ENCODE measurements around the gene COX4I1. TPM values are rescaled to one million over a fixed set of nuclear protein-coding genes. Genes with fewer than 3 reads are reported as not detected.

COX4I1 gene
- total RNA-seq, 1 experiment from 2014 or later = 506 TPM

DNA sequence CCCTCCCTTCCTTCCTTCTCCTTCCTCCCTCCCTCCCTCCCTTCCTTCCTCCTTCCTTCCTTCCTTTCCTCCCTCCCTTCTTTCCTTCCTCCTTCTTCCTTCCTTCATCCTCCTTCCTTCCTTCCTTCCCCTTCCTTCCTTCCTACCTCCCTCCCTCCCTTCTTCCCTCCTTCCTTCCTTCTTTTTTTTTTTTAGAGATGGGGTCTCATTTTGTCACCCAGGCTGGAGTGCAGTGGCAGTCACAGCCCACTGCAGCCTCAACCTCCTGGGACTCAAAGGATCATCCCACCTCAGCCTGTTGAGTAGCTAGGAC is 44.6 kb downstream of the COX4I1 start:
- H3K27ac ChIP-seq (ENCODE audit: insufficient read length, low read depth, low read length) = no peak overlapping the region
- TF ChIP-seq, protein P1, sequence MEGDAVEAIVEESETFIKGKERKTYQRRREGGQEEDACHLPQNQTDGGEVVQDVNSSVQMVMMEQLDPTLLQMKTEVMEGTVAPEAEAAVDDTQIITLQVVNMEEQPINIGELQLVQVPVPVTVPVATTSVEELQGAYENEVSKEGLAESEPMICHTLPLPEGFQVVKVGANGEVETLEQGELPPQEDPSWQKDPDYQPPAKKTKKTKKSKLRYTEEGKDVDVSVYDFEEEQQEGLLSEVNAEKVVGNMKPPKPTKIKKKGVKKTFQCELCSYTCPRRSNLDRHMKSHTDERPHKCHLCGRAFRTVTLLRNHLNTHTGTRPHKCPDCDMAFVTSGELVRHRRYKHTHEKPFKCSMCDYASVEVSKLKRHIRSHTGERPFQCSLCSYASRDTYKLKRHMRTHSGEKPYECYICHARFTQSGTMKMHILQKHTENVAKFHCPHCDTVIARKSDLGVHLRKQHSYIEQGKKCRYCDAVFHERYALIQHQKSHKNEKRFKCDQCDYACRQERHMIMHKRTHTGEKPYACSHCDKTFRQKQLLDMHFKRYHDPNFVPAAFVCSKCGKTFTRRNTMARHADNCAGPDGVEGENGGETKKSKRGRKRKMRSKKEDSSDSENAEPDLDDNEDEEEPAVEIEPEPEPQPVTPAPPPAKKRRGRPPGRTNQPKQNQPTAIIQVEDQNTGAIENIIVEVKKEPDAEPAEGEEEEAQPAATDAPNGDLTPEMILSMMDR (conservative IDR thresholded peaks at IDR 0.05) = no peak
- H3K9ac ChIP-seq (ENCODE audit: extremely low read depth, insufficient read length, low read length) = no peak overlapping the region
- H3K4me3 Mint-ChIP-seq = no peak overlapping the region
- H4K20me1 ChIP-seq (ENCODE audit: control insufficient read depth, insufficient read depth, insufficient read length) = no peaks in the 10 kb centered on the region
- H2AK5ac ChIP-seq (ENCODE audit: insufficient read length, low read length) = no peak overlapping the region
- no peak for DNase-seq
- no peaks in the 10 kb centered on the region for H3K4me1 ChIP-seq (ENCODE audit: insufficient read depth, low read length)
- H3K14ac ChIP-seq (ENCODE audit: insufficient read depth, low read length) = no peak overlapping the region
- no peak overlapping the region for H2AFZ ChIP-seq (ENCODE audit: low read length)
- H3K4me1 Mint-ChIP-seq = no peaks in the 10 kb centered on the region; a peak in 1 of 4 replicates
- H3K4ac ChIP-seq (ENCODE audit: low read depth, low read length) = no peak overlapping the region
- H3K27ac Mint-ChIP-seq = no peak overlapping the region
- no peak overlapping the region for H3K18ac ChIP-seq (ENCODE audit: insufficient read length, low read depth, low read length)
- H3K4me2 ChIP-seq (ENCODE audit: insufficient read depth, insufficient read length, low read length) = no peak overlapping the region
- no peak overlapping the region for H2BK12ac ChIP-seq (ENCODE audit: insufficient read length, low read depth, low read length)
- no peak overlapping the region for H2BK15ac ChIP-seq (ENCODE audit: low read depth, low read length)
- no peak overlapping the region for H4K91ac ChIP-seq (ENCODE audit: insufficient read length, low read depth, low read length)
- H3T11ph ChIP-seq (ENCODE audit: low read length) = no peak overlapping the region
- no peak overlapping the region for H4K8ac ChIP-seq (replicated peaks; ENCODE audit: insufficient read length, low read depth, low read length)
- no peak overlapping the region for H4K5ac ChIP-seq (ENCODE audit: insufficient read length, low read depth, low read length)
- no peak overlapping the region for H2BK20ac ChIP-seq (ENCODE audit: low read depth, low read length, poor library complexity, severe bottlenecking)
- H2BK120ac ChIP-seq (ENCODE audit: low read depth, low read length, poor library complexity, severe bottlenecking) = no peak overlapping the region
- no peaks in the 10 kb centered on the region; the same call in 1 of the 2 replicates for H3K27me3 ChIP-seq (ENCODE audit: insufficient read depth, low read length)
- no peaks in the 10 kb centered on the region for H3K79me2 ChIP-seq (ENCODE audit: insufficient read depth, low read length)
- no peak overlapping the region for H3K23ac ChIP-seq (ENCODE audit: insufficient read length, low read depth, low read length)
- H3K56ac ChIP-seq (ENCODE audit: insufficient read length, low read depth, low read length) = no peak overlapping the region
- H3K36me3 Mint-ChIP-seq (ENCODE audit: insufficient read depth in 1 of 3, low read depth in 3 of 3) = no peaks in the 10 kb centered on the region
- no peaks in the 10 kb centered on the region for H3K9me3 Mint-ChIP-seq
- no peaks in the 10 kb centered on the region for H3K9me3 ChIP-seq (ENCODE audit: control insufficient read depth, low read depth, low read length)
- H3K27me3 Mint-ChIP-seq (ENCODE audit: low read depth) = peaks cover 10% of the 10 kb centered on the region
- H3K23me2 ChIP-seq (ENCODE audit: insufficient read length, low read depth, low read length, poor library complexity, severe bottlenecking) = no peaks in the 10 kb centered on the region
- no peaks in the 10 kb centered on the region for H3K79me1 ChIP-seq (ENCODE audit: insufficient read depth, low read depth, low read length, poor library complexity, severe bottlenecking)
- H2BK5ac ChIP-seq (ENCODE audit: insufficient read length, low read length) = no peak overlapping the region

All from H9 (cell line).